ENCODE measurements around the gene CLIP1.
A peak's percentile ranks its signal among the peaks of the same experiment; 100 is the strongest.
"Not testable (repeated sequence)": the region's sequence is repeated elsewhere in the genome, so short reads cannot be mapped to it uniquely, and the experiment has no call there.

The CLIP1 gene

DNA sequence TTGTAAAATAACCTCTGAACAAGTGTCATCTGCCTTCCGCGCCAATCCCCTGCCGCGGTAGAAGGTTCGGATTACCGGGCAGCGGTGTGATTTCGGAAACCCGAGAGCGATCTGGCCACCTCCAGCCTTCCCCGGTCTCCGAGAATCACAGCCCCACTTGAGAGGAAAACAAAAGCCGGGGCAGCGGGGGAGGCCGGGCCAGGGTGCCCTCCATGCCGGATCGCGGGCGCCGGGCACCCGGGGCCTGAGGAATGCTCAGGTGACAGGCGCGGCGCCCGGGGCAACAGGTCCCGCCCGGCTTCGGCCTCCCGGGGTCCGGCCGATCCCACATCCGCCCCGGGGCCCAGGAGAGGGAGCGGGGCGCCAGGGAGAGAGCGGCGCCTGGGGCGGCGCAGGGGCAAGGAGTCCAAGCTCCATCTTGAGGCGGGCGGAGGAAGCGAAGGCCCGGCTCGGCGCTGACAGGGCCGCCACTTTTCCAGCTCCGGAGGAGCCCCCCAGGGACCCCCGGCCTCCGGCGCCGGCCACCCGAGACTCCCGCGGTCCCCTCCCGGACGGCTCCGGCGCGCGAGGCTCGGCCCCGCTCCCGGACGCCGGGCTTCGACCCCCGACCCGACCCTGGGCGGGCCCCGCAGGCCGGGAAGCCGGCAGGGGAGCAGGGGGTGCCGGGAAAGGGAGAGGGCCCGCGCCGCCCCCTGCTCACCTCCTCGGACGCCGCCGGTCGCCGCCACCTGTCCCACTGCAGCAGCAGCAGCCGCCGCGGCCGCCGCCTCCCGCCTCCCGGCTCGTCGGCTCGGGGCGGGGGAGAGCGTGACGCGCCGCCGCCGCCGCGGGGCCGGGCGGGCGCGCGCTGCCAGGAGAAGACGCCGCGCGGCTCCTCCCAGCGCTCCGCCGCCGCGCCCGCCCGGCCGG is at the start of gene CLIP1:
Gene CLIP1 (minus strand): TSS at position 849 of the 909 bp plus-strand sequence. CDS start 42,217 bp downstream, outside the sequence.
- DNase-seq (ENCODE audit: low read depth, low spot score): no peak
- peak; percentile 68 for TF ChIP-seq CTCF (IDR thresholded peaks at IDR 0.05; ENCODE audit: insufficient read depth, low read length, missing control alignments)
- ChIA-PET CTCF (interaction anchor here (0.9 to 2.8 kb wide), 6 partner anchors 10 to 51 kb away, joined by 3 to 8 read pairs (median 4); no protein-coding TSS in a partner anchor), POLR2A (interaction anchor here (0.6 to 1.0 kb wide), 3 partner anchors 15 to 79 kb away, joined by 4 to 8 read pairs (median 4); partner anchors contain the start of gene ZCCHC8)
- H3K4me3 ChIP-seq (ENCODE audit: low read depth, low read length): peak within 1 kb of the TSS; percentile 79

DNA sequence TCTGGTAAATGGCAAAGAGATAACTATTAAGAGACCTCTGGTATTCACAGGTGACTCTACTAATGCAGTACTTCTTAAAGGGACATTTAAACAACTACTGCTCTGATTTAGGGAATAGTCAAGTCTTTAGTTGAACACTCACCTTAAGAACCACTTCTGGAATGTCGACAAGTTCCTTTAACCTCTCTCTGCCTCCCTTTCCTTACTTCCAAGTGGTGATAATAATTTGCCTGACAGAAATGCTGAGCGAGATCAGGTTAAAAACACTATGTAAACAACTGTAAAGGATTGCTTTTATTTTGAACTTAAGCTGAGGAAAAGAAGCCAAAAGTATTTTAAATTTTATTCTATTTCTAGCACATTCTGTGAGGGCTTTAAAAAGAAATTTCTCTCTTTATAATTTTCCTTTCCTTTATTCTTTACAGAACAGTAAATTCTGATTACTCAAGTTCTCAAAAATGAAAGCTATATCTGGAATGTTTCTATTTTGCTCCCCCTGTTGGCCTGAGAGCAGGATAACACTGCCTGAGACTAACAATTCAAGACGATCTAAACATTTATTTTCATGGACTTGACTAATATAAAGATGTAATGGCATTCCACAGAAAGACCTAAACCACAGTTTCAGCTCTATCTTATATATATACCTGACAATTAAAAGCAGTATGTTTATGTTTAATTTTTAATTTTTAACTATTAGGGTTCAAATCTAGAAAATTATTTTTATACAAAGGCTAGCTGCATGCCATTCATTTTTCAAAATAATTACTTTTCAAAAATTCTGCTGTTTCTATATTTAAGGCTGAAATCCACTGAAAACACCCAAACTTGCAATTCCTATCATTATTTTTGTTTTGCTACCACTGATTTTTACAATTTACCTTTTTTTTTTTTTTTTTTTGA is 49.1 kb upstream of the CLIP1 start:
- CTCF ChIA-PET: interaction anchor here (0.6 to 7.7 kb wide), 38 partner anchors 9 to 294 kb away, joined by 3 to 184 read pairs (median 4); partner anchors contain the start of genes CLIP1 and ZCCHC8
- no peak for DNase-seq (ENCODE audit: low read depth, low spot score)
- H3K4me3 ChIP-seq (ENCODE audit: low read depth, low read length): no peak overlapping the region
- POLR2A ChIA-PET: interaction anchor here (0.7 to 1.3 kb wide), 3 partner anchors 53 to 72 kb away, joined by 3 to 4 read pairs (median 3); no protein-coding TSS in a partner anchor
- peak; percentile 59 for TF ChIP-seq CTCF (IDR thresholded peaks at IDR 0.05; ENCODE audit: insufficient read depth, low read length, missing control alignments)

GRCh38 chr12:122470576-122470975 is 48.1 kb upstream of the CLIP1 start:
- DNase-seq (ENCODE audit: low read depth, low spot score); H3K4me3 ChIP-seq (ENCODE audit: low read depth, low read length): not testable (repeated sequence)
- POLR2A ChIA-PET: interaction anchor here (1.0 kb wide), 1 partner anchor 56 kb away, joined by 4 read pairs; the partner anchor contains the start of genes KNTC1 and RSRC2
- CTCF ChIA-PET: interaction anchor here (1.7 to 7.7 kb wide), 9 partner anchors 10 to 178 kb away, joined by 4 to 184 read pairs (median 21); partner anchors contain the start of gene CLIP1

GRCh38 chr12:122469856-122470255 is 47.4 kb upstream of the CLIP1 start:
- not testable (repeated sequence) for DNase-seq (ENCODE audit: low read depth, low spot score); H3K4me3 ChIP-seq (ENCODE audit: low read depth, low read length)
- CTCF ChIA-PET: interaction anchor here (1.1 to 7.7 kb wide), 6 partner anchors 11 to 134 kb away, joined by 4 to 184 read pairs (median 32); partner anchors contain the start of gene CLIP1
- POLR2A ChIA-PET: interaction anchor here (1.0 kb wide), 1 partner anchor 57 kb away, joined by 4 read pairs; the partner anchor contains the start of genes KNTC1 and RSRC2

DNA sequence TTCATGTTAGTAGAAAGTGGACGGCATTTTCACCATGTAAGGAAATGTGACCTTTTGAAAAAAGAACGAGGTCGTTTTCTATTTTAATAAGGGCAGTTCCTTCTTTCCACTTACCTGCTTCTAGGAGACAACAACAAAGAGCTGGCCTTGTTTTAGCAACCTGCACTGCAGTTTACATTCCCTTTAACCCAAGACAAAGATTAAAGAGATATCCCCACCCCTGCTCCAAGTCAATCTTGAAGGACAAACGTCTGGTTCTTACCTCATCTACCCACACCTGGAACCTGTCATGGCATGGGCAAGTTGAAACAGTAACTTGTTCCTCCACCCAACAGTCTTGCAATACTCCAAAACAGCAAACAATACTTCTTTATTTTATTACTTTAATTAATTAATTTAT is 45.5 kb upstream of the CLIP1 start:
- POLR2A ChIA-PET: no interaction called here
- DNase-seq (ENCODE audit: low read depth, low spot score): no peak
- CTCF ChIA-PET: interaction anchor here (7.7 kb wide), 1 partner anchor 70 kb away, joined by 184 read pairs; no protein-coding TSS in a partner anchor
- H3K4me3 ChIP-seq (ENCODE audit: low read depth, low read length): no peak overlapping the region
- TF ChIP-seq CTCF (IDR thresholded peaks at IDR 0.05; ENCODE audit: insufficient read depth, low read length, missing control alignments): no peak

DNA sequence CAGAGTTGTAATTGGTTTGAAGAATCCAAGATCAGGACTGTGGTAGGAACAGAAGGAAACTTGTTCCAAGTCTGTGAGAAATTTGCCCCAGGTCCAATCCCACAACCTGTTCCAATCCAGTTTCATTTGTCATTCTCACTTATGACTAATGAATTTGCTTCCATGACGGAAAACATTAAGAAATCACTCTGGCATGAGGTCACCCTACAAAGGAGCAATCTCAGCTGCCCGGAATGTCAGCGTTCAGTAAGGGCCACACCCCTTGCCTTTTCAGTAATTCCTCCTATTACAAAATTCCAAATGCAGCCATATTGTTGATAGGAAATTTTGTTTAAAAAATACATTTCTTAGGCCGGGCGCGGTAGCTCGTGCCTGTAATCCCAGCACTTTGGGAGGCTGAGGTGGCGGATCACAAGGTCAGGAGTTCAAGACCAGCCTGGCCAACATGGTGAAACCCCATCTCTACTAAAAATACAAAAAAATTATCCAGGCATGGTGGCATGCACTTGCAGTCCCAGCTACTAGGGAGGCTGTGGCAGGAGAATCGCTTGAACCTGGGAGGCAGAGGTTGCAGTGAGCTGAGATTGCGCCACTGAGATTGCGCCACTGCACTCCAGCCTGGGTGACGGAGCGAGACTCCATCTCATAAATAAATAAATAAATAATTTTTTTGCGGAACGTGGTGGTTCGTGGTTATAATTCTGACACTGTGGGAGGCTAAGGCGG is 42.0 kb upstream of the CLIP1 start:
- CTCF ChIA-PET: interaction anchor here (1.3 to 11.3 kb wide), 2 partner anchors 8 to 65 kb away, joined by 6 to 59 read pairs; no protein-coding TSS in a partner anchor
- POLR2A ChIA-PET; H3K4me3 ChIP-seq (ENCODE audit: low read depth, low read length): not testable (repeated sequence)
- peak; percentile 75 for DNase-seq (ENCODE audit: low read depth, low spot score)

GRCh38 chr12:122460641-122461040 is 38.2 kb upstream of the CLIP1 start:
- ChIA-PET CTCF (interaction anchor here (3.5 to 11.3 kb wide), 2 partner anchors 12 to 61 kb away, joined by 13 to 59 read pairs; no protein-coding TSS in a partner anchor), POLR2A (no interaction called here)
- no peak for DNase-seq (ENCODE audit: low read depth, low spot score)
- no peak overlapping the region for H3K4me3 ChIP-seq (ENCODE audit: low read depth, low read length)
- no peak for TF ChIP-seq CTCF (IDR thresholded peaks at IDR 0.05; ENCODE audit: insufficient read depth, low read length, missing control alignments)

Measured in AG04449 (cell line).